HG03066 (cell line): Measurements from ENCODE around the gene CMTR1.

Experiments
- ATAC-seq: cut with Tn5 transposase; IDR thresholded peaks from one replicate; pipeline ENCODE4 v1.9.1; 2021; ENCODE audit warnings: low read depth; ENCODE audit not compliant: unreplicated experiment

CMTR1 gene

DNA sequence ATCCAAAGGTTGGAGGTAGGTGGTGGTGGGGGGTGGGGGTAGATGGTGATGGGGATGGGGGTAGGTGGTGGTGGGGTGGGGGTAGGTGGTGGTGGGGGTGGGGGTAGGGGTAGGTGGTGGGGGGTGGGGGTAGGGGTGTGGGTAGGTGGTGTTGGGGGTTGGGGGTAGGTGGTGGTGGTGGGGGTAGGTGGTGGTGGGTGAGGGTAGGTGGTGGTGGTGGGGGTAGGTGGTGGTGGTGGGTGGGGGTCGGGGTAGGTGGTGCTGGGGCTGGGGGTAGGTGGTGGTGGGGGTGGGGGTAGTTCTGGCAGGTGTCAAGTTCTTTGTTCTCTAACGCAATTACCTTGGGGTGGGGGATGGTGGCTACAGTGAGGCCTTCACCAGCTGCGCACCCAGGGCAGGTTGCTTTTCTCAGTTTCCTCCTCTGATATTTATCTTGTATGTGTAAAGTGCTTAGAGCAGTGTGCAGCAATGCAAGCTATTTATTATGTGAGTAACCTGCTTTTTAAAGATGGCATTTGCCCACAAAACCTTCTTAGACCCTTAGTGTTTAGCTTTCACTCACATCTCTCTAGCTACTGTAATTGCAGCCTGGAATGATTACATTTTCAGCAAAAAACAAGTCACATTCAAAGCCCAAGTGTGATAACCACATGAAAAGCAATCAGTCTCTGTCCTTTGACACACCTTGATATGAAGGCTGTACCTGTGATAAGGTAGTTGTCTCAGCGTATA, 74.8 kb downstream of the CMTR1 start:
- no peak for ATAC-seq

DNA sequence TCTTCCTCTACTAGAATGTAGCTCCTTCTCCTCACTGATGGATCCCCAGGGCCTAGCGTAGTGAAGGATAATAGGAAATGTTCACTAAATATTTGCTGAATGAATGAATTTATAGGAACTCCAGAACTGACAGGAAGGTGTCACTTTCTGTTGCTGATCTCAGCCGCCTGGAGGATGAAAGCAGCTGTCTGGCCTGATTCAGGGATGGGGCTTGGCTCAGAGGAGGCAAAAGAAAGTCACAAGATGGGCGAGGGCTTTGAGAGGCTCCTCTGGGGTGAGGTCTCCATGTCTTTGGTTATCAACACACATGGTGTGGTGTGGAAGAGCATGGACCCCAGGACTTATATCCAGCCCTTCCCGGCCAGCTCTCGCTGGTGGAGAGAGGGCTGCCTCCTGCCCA, 78.2 kb downstream of the CMTR1 start:
- ATAC-seq, result no peak

DNA sequence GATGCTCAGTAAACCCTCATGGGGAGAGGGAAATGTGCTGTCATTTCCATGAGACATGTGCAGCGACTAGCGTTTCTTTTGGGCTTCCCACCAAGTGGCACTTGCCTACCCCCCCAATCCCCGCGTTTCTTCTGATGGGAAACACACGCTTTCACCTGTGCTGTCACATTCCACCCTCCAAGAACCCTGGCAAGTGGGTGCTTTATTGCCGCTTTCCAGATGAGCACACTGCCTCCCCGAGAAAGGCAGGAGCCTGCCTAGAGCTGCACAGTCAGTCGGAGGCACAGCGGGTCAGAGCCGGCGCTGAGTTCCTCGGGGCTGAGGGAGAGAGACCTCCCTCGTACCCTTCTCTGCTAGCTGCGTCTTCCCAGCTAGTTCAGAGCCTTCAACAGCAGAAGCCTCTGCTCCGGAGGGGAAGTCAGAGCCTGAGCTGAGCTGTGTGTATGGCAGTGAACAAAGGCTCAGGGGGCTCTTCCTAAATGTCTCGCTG, 78.9 kb downstream of the CMTR1 start:
- no peak for ATAC-seq

DNA sequence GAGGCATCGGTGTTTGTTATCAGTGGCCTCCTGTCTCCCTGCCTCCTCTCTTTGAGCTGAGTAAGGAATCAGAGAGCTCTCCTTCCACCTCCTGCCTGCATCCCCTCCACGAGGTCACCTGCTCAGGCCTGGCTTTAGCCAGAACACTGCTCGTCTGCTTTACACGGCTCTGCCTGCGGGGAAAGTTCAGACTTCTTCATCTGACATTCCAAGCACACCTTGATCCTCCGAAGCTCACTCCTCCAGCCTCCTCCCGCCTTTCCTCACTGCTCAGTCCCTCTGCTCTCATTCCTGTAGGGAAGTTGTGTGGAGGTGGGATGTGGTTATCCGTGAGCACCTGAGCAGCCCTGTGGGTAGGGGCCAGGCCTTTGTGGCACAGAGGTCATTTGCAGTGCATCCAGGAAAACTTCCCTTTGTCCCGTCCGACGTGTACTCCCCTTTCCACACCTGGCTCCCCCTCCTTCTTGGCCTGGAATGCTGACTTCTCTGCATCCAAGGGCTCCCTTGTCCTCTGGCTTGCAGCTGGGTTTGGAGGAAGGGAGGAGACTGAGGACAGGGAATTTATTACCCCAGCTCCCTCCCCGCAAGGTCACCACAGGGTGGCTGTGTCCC, 79.5 kb downstream of the CMTR1 start:
- ATAC-seq, result no peak

DNA sequence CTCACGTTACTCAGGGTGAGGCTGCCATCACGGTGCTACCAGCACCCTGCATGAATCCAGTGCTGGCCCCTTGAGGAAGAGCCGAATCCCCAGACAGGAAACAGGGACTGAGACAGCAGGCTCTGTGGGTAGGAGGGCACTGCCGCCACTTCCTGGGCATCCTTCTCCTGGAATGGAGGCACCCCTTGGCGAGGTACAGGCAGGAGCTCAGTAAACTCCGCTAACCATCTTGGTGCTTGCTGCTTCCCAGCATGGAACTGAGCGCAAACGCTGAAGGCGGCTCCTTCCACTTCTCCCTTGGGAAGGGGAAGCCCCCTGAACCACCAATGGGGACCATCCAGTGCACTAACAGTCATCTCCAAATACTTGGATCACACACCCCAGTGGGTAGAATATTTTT, 80.1 kb downstream of the CMTR1 start:
- ATAC-seq, result no peak

DNA sequence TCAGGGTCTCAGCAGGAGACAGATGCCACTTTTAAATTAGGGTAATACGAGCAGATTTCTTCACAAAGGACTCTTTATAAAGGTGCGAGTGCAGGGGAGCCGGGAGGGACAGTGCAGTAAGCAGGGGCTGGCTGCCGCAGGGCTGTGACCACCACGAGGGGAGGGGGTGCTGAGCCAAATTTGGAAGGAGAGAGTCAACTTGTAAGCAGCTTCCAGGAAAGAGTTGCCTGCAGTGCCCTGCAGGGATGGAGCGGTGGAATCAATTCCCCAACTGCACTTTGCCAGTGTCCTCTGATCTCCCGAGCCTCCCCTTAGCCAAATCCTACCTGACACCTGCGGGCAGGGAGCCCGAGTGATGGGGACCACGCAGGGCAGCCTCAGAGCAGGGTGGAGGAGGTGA, 80.6 kb downstream of the CMTR1 start:
- ATAC-seq, result no peak

DNA sequence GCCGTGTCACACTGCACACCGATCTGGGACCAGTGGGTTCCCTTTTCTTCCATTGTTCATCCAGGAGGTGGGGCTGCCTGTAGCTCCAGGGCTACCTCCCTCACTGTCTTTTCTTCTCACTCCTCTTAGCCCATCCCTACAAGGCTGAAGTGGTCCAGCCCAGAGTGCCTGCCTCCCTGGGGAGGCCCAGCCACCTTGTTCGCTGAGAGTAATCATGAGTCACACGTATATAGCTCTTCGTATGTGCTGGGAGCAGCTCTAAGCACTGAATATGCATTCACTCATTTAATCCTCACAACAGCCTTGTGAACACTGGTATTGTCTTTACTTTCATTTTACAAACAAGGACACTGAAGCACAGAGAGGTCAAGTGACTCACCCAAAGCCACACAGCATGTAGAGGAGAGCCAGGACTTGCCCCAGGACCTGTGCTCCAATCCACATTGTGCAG, 81.3 kb downstream of the CMTR1 start:
- ATAC-seq, result no peak

DNA sequence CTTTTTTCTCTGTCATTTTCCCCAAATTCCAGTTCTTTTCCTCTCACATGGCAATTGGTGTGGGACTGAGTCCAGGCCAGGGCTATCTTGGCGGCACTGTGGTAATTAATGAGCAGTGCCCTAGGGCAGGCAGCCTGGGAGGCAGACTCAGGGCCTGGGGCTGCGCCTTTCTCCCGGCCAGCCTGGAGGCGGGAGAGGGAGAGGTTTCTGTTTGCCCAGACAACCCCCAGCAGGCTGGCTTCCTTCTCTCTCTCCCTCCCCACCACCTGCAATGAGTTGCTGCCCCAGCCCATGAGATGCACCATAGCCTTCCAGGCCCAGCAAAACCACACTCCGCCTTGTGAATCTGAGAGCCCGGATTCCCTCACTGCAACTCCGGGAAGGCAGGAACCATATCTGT, 81.8 kb downstream of the CMTR1 start:
- no peak for ATAC-seq

DNA sequence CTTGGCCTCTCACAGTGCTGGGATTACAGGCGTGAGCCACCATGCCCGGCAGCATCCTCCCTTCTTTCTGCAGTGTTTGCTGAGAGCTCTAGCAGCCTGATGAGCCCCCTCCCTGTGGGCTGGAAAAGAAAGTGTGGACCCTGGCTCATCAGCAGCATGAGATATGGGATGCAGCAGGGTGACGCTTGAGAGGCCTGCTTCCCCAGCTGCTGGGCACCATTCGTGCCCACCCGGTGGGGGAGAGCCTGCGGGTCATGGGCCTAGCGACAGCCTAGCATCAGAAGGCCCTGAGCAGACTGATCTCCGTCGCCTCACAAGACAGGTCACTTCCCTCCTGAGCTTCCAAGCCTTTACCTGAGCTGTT, 82.7 kb downstream of the CMTR1 start:
- ATAC-seq, result no peak

DNA sequence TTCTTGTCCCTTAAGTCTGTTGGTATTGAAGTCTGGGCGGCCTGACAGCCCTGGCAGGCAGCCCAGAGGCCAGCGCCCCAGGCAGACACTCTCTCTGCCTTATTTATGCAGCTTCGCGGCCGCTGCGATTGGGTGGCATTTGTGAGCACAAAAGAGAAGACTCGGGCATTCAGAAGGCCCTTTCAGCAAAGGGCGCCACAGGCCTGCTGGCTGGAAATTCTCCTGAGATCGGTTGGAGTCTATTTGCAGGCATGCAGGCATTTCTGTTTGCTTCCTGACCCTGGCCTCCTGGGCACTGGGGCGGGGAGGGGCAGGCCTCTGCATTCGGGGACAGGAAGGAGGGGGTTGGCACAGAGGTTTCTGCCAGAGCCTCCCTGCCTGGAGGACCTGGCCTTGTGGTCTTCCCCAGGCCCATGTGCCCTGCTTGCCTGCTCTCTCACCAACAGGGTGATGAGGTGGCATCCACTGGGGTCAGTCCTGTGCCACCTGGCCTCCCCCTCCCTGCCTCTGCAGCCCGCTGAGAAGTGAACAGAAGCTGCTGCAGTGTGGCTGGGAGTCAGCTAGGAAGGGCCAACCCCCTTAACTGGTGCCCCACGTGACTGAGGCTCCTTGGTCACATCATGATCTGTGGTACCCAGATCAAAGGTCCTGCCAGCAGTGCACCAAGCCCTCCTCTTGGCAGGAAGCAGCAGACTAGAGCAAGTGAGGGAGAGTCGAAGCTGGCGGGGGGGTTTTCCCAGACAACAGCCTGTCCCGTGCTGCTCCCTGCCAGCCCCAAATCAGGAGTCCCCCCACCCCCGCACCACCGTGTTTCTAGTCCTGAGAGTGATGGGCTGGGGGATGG, 83.3 kb downstream of the CMTR1 start:
- ATAC-seq, result no peak

DNA sequence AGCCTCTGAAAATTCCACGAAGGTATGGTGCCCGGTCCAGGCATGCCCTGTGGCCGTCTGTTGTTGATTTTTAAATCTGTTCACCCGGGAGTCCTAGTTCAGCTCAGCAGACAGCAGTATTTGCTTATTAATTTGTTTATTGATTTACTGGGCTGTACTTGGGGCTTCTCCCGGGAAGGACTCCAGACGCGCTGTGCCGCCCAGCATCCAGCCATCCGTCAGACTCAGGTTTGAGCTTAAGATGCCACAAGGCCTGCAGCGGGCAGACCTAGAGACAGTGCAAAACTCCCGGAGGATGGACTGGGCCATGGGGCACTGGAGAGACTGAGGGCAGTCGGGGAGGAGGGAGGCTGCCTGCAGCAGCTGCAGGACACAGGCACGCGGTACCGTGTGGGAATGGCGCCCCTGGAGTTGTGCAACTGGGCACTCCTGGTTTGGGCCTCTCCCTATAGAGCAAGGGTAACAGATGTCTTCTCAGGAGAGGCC, 83.9 kb downstream of the CMTR1 start:
- ATAC-seq, result no peak

DNA sequence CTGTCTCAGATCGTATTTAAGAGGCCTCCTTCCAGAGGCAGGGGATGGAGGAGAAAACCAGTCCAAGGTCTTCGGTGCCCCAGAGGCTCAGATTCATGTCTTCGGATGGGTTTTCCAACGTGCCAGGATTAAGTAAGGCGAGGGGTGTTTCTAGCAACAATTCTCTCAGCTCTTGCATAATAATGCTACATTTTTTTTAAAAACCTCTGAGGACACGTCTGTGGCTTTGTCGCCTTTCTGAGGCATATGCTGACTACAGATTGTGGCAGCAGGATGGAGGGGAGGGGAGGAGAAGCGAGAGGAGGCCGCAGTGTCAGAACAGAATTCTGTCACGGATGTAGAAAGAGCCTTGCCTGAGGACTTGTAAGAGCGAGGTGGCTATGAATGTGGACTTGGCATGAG, 84.4 kb downstream of the CMTR1 start:
- ATAC-seq, result no peak

DNA sequence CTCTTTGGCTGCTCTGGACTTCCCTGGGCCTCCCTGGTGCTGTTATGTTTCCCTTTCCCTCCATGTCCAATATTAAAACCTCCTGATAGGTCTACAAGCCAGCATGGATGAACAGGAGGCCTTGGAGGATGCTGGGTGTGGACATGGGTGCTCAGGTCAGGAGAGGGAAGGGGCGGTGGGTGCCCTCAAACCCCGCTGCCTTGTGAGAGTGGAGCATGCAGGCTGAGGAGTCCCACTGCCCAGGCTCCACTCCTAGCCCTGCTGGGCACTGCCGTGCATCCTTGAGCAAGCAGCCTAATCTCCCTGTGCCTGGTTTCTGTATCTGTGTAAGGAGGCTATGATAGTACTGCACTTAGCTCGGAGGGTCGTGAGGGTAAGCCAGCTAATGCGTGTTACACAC, 85.1 kb downstream of the CMTR1 start:
- ATAC-seq, result no peak

DNA sequence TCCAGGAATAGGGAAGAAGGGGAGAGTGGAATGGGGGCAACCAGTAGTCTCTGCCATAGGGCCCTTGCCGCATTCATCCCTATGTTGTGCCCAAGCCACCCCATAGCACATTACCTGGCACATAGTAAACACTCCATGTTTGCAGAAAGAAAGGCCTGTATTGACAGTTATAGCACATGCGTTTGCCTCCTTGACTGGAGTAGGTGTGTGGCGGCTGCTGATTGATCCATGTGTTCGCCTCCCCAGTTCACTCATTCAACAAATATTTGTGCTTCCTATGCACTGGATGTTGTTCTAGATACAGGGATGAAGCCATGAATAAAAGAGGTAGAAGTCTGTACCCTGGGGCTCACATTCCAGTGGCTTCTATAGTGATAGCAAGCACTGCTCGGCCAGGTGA, 86.4 kb downstream of the CMTR1 start:
- ATAC-seq, result no peak

DNA sequence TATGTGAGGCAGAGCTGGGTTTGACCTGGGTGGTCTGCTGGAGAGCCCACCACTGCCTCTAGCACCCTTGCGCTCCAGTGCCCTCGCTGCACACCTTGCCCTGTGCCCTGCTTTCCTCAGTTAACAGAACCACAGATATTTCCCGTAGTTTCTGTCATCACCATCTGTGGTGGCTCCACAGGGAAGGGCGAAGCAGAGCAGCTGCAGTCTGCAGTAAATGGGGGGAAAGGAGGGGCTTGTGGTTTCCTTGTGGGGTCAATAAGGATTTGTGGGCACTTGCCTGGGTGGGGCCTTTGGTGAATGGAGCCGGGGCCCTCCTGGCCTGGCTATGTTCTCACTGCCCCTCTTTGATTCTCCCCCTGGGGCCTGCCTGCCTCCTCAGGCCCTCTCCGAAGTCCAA, 87.9 kb downstream of the CMTR1 start:
- no peak for ATAC-seq

DNA sequence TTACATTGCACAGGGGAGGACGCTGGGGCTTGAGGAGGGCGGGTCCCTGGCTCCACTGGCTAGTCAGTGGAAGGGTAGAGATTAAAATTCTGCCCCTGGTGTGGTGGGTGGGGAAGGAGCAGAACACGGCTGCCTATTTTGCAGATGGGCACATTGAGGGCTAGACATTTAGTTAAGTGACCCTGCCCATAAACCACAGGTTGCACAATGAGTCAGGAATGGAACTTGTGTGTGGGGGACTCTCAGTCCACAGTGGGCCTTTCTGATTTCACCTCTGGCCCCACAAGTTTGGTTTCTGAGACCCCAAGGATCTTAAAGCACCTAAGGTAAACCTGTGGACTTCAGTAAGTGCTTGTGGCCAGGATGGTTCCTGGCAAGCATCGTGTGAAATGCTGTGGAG, 88.7 kb downstream of the CMTR1 start:
- ATAC-seq, result no peak

DNA sequence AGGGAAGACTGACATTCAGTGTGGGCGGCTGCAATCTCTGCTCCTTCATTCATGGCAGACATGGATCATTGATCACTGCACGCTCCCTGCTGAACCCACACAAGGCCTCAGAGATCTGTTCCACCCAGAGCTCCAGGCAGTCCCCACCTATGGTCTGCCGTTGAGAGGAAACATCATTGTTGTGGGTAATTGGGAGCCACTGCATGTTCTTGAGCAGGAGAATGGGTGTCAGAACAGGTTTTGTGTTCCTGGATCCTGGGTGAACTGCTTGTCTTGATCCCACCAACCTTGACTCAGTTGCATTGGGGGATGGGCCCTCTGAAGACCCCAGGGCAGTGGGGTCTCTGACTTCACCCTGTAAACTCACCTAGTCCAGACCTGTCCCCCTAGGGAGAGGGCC, 89.8 kb downstream of the CMTR1 start:
- ATAC-seq, result no peak

DNA sequence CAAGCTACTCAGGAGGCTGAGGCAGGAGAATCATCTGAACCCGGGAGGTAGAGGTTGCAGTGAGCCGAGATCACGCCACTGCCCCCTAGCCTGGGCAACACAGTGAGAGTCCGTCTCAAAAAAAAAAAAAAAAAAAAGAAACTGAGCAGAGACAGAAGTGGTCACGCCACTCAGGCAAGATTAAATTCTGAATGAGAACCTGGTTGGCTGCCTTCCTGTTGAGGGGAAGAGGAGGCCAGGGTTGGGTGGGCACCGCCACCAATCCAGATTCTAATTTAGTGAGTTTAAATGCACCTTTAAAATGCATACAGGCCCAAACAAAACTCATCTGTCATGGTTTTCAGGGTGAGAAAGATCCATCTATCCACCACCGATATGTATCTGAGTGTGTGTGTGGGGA, 90.4 kb downstream of the CMTR1 start:
- ATAC-seq, result no peak

DNA sequence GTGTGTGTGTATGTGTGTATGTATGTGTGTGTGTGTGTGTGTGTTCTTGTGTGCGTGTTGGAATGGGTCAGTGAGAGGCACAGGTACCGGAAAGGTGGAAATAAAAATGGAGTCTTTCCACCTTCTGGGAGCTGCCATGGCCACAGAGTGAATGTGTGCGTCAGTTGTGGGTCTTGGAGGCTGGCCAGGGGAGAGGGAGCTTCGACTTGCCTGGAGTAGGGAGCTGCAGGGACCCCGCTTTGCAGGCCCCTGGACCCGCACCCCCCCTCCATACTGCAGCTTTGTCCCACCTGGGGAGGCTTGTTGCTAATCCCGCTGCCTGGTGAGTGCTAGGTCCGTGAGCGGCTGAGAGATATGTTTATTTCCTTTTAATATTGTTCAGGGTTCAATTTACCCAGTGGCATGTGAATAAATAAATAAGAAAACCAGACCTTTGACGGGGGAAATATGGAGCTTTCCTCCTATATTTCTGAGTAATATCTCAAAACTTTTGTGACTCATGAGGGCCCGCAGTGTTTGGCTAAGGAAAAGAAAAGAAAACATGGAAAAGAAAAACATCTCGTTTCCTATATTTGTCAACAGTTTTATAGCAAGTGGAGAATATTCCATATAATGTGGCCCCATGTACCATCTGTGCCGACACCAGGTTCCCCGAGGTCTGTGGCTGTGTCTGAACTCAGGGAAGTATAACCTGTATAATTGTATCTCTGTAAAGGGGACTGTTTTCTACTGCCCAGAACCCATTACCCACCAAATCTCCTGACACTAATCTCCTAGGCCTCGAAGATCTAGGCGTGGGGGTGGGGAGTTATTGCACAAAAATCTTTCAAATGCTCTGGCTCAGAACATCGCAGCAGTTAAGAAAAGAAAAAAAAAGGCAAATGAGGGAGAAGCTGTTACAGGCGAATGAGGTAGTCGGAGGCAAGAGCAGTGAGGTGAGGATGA, 91.3 kb downstream of the CMTR1 start:
- no peak for ATAC-seq

DNA sequence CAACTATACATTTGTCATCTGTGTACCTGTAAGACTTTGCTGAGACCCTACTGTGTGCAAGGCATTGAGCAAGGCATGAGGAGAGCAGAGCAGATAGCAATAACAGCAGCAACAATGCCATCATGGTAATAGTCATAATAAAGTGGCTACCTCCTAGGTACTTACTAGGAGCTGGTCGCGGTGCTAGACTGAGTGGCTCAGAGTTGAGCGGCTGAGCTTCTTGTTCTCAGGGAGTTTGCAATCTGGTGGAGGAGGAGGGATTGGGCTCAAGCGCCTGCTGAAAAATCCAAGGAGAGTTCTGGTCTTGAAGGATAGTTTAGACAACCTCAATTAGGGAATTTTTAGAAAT, 91.9 kb downstream of the CMTR1 start:
- ATAC-seq, result no peak
